ENCODE results near the gene SLFNL1. TPM values are rescaled to one million over a fixed set of nuclear protein-coding genes. Genes with fewer than 3 reads are reported as not detected.

The SLFNL1 gene
- total RNA-seq, 4 donors from 2014 or later, result 0.44 to 1.7 (median 0.92) TPM

DNA sequence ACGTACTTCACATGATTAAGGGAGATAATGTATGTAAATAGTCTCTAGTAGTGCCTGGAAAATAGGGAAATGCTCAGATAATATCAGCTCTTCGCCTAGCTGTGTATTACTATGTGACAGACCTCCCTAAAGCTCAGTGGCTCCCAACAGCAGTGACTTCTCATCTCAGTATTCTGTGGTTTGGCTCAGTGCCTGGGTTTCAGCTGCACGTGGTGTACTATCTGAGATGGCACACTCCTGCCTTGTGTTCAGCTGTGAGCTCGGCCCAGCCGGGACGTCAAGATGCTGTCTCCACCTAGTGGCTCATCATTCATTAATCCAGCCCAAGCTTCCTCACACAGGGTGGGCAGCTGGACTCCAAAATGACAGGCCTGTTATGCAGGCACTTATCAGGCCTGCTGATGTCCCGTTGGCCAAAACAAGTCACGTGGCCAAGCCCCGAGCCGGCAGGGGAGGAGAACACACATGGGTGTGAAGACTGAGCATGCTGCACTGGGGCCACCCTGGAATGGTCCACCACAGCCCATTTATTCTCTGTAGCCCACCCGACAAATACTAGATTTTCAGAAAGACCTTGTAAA is 17.8 kb downstream of the SLFNL1 start:
- H3K4me1 ChIP-seq, result peaks cover 0 to 7% of the 10 kb centered on the region in 2 donors
- no peak overlapping the region for H3K27ac ChIP-seq
- no peak for TF ChIP-seq POLR2A (IDR thresholded peaks at IDR 0.05)
- TF ChIP-seq, protein P1, sequence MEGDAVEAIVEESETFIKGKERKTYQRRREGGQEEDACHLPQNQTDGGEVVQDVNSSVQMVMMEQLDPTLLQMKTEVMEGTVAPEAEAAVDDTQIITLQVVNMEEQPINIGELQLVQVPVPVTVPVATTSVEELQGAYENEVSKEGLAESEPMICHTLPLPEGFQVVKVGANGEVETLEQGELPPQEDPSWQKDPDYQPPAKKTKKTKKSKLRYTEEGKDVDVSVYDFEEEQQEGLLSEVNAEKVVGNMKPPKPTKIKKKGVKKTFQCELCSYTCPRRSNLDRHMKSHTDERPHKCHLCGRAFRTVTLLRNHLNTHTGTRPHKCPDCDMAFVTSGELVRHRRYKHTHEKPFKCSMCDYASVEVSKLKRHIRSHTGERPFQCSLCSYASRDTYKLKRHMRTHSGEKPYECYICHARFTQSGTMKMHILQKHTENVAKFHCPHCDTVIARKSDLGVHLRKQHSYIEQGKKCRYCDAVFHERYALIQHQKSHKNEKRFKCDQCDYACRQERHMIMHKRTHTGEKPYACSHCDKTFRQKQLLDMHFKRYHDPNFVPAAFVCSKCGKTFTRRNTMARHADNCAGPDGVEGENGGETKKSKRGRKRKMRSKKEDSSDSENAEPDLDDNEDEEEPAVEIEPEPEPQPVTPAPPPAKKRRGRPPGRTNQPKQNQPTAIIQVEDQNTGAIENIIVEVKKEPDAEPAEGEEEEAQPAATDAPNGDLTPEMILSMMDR (IDR thresholded peaks at IDR 0.05), result peak in 4 of 6 experiments; percentile 28 to 51 (median 49)
- no peak overlapping the region for H3K4me3 ChIP-seq (replicated peaks in 1 of 3)
- H3K27me3 ChIP-seq, result no peaks in the 10 kb centered on the region
- WGBS, 2 donors, result 42 to 49% methylated on average over 10 to 11 of the region's 11 CpGs
- no peaks in the 10 kb centered on the region for H3K9me3 ChIP-seq
- intact Hi-C loops (cut with DNase I), result no loop called here
- peak; percentile 90 to 92 for DNase-seq
- H3K36me3 ChIP-seq, result peaks cover 11 to 37% of the 10 kb centered on the region in 2 donors

DNA sequence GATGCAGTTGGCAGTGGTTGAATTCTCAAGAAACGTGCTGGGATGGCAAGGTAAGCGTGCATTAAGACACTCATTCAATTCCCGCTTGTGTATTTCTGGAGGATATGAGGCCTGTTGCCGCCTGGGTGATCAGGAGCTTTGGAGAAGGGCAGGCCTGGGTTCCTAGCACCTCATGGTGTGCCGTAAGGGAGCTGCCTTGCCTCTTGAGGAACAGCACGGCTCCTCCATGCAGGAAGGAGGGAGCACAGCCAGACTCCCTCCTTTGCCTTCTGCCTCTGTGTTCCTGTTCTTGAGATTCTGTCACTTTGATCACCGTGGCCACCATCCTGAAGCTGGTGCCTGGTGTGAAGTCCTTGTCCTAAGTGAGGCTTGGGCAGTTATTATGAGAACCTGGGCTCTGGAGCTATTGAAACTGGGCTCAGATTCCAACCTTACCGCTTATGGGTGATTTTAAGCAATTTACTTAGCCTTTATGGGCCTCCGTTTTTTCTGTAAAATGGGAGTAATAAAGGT is 18.3 kb downstream of the SLFNL1 start:
- no peak for TF ChIP-seq POLR2A (IDR thresholded peaks at IDR 0.05)
- TF ChIP-seq, protein P1 (IDR thresholded peaks at IDR 0.05), result no peak
- 89 to 90% methylated on average over 8 to 9 of the region's 9 CpGs for WGBS, 2 donors
- Histone ChIP-seq H3K4me3 (replicated peaks in 1 of 3) (no peak overlapping the region), H3K4me1 (peaks cover 0 to 7% of the 10 kb centered on the region in 2 donors), H3K36me3 (peaks cover 11 to 41% of the 10 kb centered on the region in 2 donors), H3K27me3 (no peaks in the 10 kb centered on the region), H3K9me3 (no peaks in the 10 kb centered on the region), H3K27ac (no peak overlapping the region)
- DNase-seq, result no peak
- intact Hi-C loops (cut with DNase I), result no loop called here

DNA sequence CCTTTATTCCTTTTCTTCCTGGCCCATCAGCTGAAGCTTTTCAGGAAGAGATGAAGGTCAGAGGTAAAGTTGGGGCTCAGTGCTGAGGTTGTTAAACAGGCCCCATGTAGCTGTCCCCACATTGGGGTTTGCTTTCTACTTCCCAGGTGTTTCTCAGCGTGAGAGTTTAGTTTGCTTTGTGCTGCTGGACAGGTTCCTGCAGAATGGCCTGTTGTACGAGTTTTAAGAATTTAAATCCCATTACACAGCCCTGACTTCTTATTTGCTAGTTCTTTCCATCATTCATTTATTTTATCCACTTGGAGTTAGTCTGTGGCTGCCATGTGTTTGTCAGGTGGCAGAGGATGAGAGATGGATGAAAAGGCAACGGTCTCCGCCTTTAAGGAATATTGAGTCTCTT is 22.9 kb downstream of the SLFNL1 start:
- no peaks in the 10 kb centered on the region for H3K9me3 ChIP-seq
- 96 to 97% methylated on average over 4 of the region's 4 CpGs for WGBS, 2 donors
- TF ChIP-seq, protein P1 (IDR thresholded peaks at IDR 0.05), result no peak
- TF ChIP-seq POLR2A (IDR thresholded peaks at IDR 0.05), result no peak
- no peak overlapping the region for H3K27ac ChIP-seq
- no peaks in the 10 kb centered on the region for H3K27me3 ChIP-seq
- H3K36me3 ChIP-seq, result peaks cover 11 to 45% of the 10 kb centered on the region in 2 donors
- peaks cover 0 to 7% of the 10 kb centered on the region in 2 donors for H3K4me1 ChIP-seq
- no peak for DNase-seq
- intact Hi-C loops (cut with DNase I), result no loop called here
- no peak overlapping the region for H3K4me3 ChIP-seq (replicated peaks in 1 of 3)

DNA sequence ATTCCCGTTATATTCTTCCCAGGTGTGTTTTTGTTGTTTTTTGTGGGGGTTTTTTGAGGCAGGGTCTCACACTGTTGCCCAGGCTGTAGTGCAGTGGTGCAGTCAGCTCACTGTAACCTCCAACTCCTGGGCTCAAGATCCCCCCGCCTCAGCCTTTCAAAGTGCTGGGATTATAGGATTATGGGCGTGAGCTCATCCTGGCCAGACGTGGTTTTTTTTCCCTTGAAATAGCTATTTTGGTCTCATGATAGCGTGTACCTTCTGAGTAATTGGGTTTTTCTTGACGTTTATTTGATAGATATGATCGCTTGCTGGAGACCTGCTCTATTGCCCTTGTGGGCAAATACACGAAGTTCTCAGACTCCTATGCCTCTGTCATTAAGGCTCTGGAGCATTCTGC is 24.4 kb downstream of the SLFNL1 start:
- Histone ChIP-seq H3K36me3 (peaks cover 11 to 44% of the 10 kb centered on the region in 2 donors), H3K4me3 (replicated peaks in 1 of 3) (no peak overlapping the region), H3K9me3 (no peaks in the 10 kb centered on the region), H3K4me1 (no peaks in the 10 kb centered on the region), H3K27ac (no peak overlapping the region), H3K27me3 (no peaks in the 10 kb centered on the region)
- TF ChIP-seq POLR2A (IDR thresholded peaks at IDR 0.05), result no peak
- TF ChIP-seq, protein P1 (IDR thresholded peaks at IDR 0.05), result no peak
- DNase-seq, result no peak
- intact Hi-C loops (cut with DNase I), result no loop called here
- WGBS, 2 donors, result 95 to 97% methylated on average over 8 of the region's 8 CpGs

DNA sequence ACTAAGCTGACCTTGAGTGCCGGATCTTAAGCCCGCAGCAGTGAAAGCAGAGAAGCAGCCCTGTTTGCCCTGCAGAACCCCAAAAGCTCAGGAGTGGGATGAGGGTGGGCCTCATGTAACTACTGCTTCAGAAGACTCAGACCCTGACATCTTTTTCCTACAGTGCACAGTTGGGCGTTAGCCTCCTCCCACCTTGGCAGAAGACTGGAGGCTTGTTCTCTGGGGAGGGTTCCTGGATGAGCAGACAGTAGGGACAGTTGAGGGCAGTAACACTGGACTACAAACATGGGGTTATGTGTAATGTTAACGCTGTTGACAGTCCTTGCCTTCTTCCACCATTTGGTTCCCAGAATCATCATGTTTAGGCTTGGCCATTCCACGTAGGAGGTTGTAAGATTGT is 32.5 kb downstream of the SLFNL1 start:
- Histone ChIP-seq H3K36me3 (peaks cover 0 to 4% of the 10 kb centered on the region in 2 donors), H3K4me1 (peaks cover 25 to 33% of the 10 kb centered on the region in 2 donors), H3K9me3 (no peaks in the 10 kb centered on the region), H3K27ac (no peak overlapping the region), H3K27me3 (no peaks in the 10 kb centered on the region), H3K4me3 (replicated peaks in 1 of 3) (no peak overlapping the region)
- 92 to 93% methylated on average over 5 of the region's 5 CpGs for WGBS, 2 donors
- intact Hi-C loops (cut with DNase I), result no loop called here
- TF ChIP-seq POLR2A (IDR thresholded peaks at IDR 0.05), result no peak
- TF ChIP-seq, protein P1 (IDR thresholded peaks at IDR 0.05), result no peak
- DNase-seq, result no peak
